ENCODE data around the gene CACNB3. TPM values are rescaled to one million over a fixed set of nuclear protein-coding genes. Genes with fewer than 3 reads are reported as not detected.

The CACNB3 gene
- total and polyA plus RNA-seq, 11 donors, result 3.2 to 11.2 (median 5.3) TPM

DNA sequence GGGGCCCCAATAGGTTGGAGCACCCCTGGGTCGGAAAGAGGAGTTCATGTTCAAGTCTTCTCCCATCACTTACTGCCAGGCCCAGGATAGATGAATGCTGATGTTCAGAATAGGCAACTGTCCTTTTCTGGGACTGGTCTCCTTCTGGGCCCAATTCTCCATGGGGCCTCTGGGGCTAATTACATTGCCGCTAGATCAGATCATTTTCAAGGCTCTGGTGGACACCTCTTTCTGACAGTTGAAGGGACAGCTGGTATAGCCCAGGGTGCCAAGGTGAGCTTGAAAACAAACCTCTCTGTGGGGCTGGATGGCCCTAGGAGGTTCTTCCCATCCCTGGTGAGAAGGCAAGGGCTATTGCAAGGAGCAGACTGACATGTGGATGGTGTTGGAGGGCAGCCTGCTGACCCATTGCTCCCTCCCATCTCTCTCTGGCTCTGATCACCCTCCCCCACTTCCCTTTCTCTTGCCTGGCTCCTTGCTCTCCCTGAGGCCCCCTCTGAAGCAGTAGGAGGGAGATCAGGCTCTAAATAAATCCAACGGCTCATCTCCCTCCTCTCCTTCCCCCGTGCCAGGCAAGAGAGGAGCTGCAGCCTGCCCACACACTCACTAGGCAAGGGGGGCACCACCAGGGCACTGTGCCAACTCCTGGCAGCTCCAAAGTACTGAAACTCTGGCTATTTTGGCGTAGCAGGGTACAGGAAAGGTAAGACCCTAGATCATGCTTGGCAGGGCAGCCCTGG lies 1.9 kb downstream of the CACNB3 start:
- WGBS, 4 donors, result 77 to 89% (median 80%) methylated on average over 5 of the region's 5 CpGs
- Histone ChIP-seq H3K27ac (no peak overlapping the region), H3K4me3 (no peak overlapping the region), H3K36me3 (peaks cover 0 to 10% (median 0%) of the 10 kb centered on the region in 9 donors), H3K4me1 (peaks cover 2 to 33% (median 20%) of the 10 kb centered on the region in 12 donors), H3K27me3 (peaks cover 0 to 11% (median 0%) of the 10 kb centered on the region in 9 donors), H3K9me3 (no peaks in the 10 kb centered on the region)
- intact Hi-C loops (cut with DNase I), result no loop called here
- no peak for TF ChIP-seq POLR2A (IDR thresholded peaks at IDR 0.05)
- TF ChIP-seq, protein P1, sequence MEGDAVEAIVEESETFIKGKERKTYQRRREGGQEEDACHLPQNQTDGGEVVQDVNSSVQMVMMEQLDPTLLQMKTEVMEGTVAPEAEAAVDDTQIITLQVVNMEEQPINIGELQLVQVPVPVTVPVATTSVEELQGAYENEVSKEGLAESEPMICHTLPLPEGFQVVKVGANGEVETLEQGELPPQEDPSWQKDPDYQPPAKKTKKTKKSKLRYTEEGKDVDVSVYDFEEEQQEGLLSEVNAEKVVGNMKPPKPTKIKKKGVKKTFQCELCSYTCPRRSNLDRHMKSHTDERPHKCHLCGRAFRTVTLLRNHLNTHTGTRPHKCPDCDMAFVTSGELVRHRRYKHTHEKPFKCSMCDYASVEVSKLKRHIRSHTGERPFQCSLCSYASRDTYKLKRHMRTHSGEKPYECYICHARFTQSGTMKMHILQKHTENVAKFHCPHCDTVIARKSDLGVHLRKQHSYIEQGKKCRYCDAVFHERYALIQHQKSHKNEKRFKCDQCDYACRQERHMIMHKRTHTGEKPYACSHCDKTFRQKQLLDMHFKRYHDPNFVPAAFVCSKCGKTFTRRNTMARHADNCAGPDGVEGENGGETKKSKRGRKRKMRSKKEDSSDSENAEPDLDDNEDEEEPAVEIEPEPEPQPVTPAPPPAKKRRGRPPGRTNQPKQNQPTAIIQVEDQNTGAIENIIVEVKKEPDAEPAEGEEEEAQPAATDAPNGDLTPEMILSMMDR (IDR thresholded peaks at IDR 0.05), result no peak
- ATAC-seq (no peak), DNase-seq (no peak)

DNA sequence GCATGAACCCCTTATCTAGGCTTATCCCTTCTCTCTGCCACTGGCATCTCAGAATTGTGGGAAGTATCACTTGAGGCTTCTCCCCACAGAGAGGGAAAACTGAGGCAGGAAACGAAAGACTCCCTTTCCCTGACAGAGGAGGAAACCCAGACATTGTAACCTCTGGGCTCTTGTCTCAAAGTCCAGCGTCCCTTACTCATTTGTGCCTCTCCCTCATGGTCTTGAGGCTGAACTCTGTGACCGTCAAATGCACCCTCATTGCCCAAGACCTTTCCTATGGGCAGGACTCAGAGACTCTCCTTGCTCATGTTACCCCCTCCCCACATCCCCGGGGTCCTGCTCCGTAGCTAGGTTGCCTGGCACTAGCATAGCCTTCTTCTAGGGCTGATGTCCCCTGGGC lies 3.8 kb downstream of the CACNB3 start:
- Histone ChIP-seq H3K27me3 (peaks cover 0 to 10% (median 0%) of the 10 kb centered on the region in 9 donors), H3K9me3 (no peaks in the 10 kb centered on the region), H3K27ac (no peak overlapping the region), H3K4me1 (peaks cover 0 to 20% (median 11%) of the 10 kb centered on the region in 12 donors), H3K36me3 (peaks cover 0 to 17% (median 5%) of the 10 kb centered on the region in 9 donors), H3K4me3 (no peak overlapping the region)
- intact Hi-C loops (cut with DNase I), result no loop called here
- TF ChIP-seq, protein P1 (IDR thresholded peaks at IDR 0.05), result no peak
- no peak for TF ChIP-seq POLR2A (IDR thresholded peaks at IDR 0.05)
- 86 to 95% (median 92%) methylated on average over 5 of the region's 5 CpGs for WGBS, 4 donors
- no peak for DNase-seq
- no peak for ATAC-seq

- H3K9me3 ChIP-seq, result no peaks in the 10 kb centered on the region
- no peak overlapping the region for H3K4me3 ChIP-seq
- ATAC-seq (no peak), DNase-seq (no peak)
- peaks cover 0 to 23% (median 10%) of the 10 kb centered on the region in 9 donors for H3K36me3 ChIP-seq
- 67 to 86% (median 78%) methylated on average over 2 of the region's 2 CpGs for WGBS, 4 donors
- H3K27me3 ChIP-seq, result peaks cover 0 to 4% (median 0%) of the 10 kb centered on the region in 9 donors
- H3K27ac ChIP-seq, result no peak overlapping the region
- TF ChIP-seq POLR2A (IDR thresholded peaks at IDR 0.05), result no peak
- TF ChIP-seq, protein P1 (IDR thresholded peaks at IDR 0.05), result no peak
- peaks cover 0 to 16% (median 7%) of the 10 kb centered on the region in 12 donors for H3K4me1 ChIP-seq
- intact Hi-C loops (cut with DNase I), result no loop called here
These were observed 4.4 kb downstream of the CACNB3 start for GRCh38 chr12:48822711-48823110.

DNA sequence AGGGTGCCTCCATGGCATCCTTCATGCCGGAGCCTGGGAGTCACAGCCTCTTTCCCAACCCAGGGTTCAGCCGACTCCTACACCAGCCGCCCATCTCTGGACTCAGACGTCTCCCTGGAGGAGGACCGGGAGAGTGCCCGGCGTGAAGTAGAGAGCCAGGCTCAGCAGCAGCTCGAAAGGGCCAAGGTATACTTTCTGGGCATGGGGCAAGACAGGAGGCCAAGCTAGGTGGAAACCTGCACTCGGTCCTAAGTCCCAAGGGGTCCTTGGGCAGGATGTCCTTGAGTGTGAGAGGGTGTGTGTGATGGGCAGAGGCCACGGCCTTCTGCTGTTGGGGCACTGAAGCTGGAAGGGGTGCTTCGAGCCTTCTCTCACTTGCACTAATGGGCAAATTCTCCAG lies 5.0 kb downstream of the CACNB3 start:
- no peaks in the 10 kb centered on the region for H3K9me3 ChIP-seq
- peaks cover 0 to 29% (median 15%) of the 10 kb centered on the region in 9 donors for H3K36me3 ChIP-seq
- no peak for TF ChIP-seq POLR2A (IDR thresholded peaks at IDR 0.05)
- no peak for ATAC-seq
- 85 to 90% (median 88%) methylated on average over 9 to 11 of the region's 11 CpGs for WGBS, 4 donors
- peaks cover 0 to 10% (median 3%) of the 10 kb centered on the region in 12 donors for H3K4me1 ChIP-seq
- no peaks in the 10 kb centered on the region for H3K27me3 ChIP-seq
- H3K4me3 ChIP-seq, result no peak overlapping the region
- no peak for DNase-seq
- intact Hi-C loops (cut with DNase I), result no loop called here
- H3K27ac ChIP-seq, result no peak overlapping the region

Measured in heart left ventricle (tissue), 16 donors.